ENCODE measurements around the gene PAQR4.
A peak's percentile ranks its signal among the peaks of the same experiment; 100 is the strongest.

PAQR4 gene

DNA sequence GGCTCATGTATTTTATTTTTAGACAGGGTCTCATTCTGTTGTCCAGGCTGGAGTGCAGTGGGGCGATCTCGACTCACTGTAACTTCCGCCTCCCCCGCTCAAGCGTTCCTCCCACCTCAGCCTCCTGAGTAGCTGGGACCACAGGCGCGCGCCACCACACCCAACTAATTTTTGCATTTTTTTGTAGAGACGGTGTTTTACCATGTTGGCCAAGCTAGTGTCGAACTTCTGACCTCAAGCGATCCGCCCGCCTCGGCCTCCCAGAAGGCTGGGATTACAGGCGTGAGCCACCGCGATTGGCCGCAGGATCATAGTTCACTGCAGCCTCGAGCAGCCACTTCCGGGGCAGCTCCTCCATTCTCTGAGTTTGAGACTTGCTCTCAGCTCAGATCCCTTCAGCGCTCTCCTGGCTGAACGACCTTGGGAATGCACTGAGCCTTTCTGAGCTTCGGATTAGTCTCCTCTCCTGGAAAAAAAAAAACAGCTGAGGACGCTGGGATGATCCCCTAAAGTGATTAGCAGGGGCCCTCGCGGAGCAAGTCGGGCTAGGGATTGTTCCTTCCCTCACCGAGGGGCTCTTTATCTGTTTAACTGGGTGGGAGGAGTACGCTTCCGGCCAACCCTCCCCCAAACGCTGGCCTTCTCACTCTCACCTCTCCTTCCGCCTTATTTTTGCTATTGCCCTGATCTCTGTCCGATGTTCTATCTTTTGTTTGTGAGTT lies 12.2 kb downstream of the PAQR4 start:
- no peak for DNase-seq

DNA sequence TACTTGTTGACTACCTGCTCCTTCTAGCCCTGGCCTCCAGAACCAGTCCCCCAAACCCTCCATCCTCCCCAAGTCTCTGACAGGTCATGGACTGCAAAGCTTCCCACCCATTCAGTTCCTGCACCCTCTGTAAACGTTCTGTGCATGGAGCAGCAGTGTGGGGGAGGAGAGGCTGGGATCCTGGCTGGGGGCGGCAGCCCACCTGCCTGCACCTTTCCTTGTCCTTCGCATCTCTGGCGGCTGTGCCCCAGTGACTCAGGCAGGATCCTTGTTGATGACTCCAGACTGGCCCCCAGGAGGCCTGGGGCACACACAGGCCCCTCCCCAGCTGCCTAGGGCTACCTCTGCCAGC lies 12.7 kb downstream of the PAQR4 start:
- no peak for DNase-seq

DNA sequence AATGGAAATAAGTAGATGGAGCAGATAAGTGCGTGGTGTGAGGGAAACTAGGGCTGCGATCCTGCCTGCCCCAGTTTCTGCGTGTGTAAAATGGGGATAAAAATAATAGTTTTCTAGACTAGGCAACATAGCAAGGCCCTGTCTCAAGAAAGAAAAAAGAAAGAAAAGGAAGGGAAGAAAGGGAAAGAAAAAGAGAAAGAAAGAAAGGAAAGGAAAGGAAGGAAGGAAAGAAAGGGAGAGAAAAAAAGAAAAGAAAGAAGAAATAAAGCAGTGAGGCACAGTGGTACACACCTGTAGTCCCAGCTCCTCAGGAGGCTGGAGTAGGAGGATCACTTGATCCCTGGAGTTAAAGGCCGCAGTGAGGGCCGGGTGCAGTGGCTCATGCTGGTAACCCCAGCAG lies 13.3 kb downstream of the PAQR4 start:
- no peak for DNase-seq

DNA sequence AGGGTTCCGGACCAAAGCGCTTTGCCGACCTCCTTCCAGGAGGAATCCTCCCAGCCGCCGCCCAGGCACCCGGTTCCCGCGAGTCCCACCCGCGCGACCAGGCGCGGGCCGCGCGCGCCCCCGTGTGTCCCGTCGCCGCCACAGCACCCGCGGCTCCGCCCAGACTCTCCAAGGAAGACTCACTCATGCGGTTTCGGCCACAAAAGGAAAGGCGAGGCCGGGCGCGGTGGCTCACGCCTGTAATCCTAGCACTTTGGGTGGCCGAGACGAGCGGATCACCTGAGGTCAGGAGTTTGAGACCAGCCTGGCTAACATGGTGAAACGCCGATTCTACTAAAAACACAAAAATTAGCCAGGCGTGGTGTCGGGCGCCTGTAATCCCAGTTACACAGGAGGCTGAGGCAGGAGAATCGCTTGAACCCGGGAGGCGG lies 14.6 kb downstream of the PAQR4 start:
- DNase-seq, result peak; percentile 87

DNA sequence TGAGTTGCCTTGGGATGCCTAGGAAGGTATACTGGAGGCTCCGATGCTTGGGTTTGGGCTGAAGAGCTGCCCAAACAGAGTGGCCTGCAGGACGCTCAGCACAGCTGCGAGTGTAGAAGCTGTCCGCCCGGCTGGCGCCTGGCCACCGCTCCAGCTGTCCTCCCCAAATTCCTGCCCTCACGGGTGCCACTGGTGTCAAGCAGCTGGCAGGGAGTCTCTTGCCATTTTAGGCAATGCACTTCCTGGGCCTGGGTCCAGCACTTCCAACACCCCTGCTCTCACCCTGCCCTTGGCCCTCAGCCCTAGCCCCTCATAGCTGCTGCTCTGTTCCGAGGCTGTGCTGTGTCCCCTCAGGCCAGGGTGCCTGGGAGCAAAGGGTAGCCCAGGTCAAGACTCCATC lies 16.3 kb downstream of the PAQR4 start:
- no peak for DNase-seq

DNA sequence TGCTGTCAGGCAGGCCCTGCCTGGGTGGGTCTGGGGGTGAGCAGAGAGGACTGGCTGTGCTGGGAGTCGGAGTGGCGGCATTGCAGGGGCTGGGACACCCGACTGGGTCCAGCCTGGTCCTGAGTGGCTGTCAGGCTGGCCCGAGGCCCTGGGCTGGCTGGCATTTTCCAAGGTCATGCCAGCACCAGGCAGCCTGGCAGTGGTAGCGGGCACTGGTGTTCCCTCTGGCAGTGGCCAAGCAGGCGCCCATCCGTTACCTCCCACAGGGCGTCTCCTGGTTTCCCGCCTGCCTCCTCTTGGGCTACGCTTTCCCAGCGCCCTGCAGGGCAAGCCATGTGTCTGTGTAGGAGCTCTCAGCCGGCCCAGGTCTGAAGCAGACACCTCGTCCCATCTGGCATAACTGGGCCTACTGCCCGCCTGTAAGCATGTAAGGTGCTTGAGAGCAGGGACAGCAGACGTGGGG lies 16.8 kb downstream of the PAQR4 start:
- DNase-seq, result no peak

DNA sequence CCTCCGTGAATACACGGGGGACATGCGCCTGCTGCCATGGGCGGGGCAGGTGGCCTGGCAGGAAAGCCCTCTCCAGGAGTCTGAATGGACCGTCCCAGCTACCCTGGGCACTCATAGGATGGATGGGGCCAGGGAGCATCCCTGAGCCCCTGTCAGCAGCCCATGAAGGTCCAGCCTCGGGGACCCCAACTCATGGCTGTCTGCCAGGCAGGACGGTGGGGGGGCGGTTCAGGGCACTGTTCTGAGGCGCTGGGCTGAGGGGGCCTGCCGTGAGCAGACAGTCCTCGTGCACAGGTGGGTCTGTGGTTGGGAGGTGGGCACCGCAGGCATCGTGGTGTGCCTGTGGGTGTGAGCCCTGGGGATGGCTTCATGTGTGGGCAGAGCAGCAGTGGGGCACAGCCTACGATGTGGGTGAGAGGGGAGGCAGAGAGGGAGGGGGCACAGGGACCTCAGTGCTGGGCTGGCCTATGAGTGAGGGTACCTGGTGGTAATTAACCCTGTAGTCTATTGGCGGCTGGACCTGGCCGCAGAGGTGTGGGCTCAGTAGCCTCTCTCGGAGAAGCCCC lies 17.6 kb downstream of the PAQR4 start:
- DNase-seq, result no peak

DNA sequence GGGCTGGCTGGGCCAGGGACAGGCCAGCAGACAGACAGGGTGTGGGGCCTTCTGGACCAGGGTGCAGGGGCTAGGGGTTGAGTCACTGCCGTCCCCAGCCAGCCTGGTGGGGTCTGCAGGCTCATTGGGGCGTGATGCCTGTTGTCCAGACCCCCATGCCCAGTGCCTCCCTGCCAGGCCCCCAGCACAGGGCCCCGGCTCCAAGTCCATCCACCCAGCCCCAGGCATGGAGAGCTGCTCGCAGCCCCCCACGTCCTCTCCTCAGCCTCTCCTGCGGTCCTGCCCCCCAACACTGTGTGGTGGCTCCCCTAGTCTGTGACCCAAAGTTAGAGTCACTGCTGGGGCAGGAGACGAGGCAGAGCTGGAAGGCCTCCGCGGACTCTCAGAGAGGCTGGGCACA lies 18.1 kb downstream of the PAQR4 start:
- DNase-seq, result no peak

DNA sequence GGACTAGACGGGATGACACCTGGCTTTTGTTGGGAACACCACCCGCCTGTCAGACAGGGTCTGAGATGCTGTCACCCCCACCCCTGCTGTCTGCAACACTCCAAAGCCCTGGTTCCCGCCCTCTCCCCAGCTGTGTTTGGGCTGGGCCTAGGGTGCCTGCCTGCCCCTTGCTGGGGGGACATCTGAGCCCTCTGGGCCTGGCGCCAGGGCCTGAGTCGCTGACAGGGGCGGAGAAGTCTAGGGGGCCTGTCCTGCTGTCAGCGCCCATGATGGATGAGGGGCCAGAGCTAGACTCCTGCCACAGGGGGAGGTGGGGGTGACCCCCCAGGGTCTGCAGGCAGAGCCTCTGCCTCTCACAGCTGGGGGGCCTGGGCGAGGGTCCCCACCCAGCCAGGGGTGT lies 18.7 kb downstream of the PAQR4 start:
- DNase-seq, result no peak

DNA sequence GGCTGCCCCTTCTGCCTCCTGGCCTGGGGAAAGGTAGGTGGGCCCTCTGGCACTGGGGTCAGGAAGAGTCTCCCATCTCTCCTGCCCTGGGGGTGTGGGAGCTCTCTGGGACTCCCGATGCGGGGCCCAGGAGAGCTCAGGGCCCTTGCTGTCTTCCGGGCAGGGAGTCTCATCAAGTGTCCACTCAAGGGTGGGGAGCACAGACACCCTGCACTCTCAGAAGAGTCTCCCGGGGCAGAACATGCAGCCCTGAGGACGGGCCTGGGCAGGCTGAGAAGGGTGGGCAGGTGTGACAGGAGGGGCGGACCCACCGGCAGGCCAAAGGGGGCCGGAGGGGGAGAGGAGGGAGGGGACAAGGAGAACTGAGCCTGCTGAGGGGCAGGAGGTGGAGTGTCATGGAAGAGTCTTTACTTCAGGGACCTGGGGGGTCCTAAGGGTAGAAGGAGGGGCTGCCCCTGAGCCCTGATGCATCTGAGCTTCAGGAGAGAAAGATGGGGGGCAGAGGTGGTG lies 19.5 kb downstream of the PAQR4 start:
- DNase-seq, result no peak

DNA sequence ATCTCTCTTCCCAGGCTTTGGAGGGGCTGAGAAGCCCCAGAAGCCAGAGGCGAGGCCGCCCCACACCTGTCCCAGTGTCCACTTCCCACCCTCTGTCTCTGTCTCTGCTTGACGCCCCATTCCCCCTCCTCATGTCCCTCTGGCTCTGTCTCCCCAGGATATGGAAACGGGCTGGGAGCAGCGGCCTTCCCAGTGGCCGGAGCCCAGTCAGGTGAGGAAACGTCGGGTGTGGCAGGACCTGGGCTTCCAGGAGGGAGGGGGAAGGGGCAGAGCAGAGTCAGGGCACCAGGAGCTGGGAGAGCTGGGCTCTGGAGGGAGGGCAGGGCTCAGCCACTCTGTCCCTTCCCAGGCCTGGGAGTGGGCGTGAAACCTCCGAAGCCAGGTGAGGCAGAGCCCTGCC lies 21.7 kb downstream of the PAQR4 start:
- no peak for DNase-seq

DNA sequence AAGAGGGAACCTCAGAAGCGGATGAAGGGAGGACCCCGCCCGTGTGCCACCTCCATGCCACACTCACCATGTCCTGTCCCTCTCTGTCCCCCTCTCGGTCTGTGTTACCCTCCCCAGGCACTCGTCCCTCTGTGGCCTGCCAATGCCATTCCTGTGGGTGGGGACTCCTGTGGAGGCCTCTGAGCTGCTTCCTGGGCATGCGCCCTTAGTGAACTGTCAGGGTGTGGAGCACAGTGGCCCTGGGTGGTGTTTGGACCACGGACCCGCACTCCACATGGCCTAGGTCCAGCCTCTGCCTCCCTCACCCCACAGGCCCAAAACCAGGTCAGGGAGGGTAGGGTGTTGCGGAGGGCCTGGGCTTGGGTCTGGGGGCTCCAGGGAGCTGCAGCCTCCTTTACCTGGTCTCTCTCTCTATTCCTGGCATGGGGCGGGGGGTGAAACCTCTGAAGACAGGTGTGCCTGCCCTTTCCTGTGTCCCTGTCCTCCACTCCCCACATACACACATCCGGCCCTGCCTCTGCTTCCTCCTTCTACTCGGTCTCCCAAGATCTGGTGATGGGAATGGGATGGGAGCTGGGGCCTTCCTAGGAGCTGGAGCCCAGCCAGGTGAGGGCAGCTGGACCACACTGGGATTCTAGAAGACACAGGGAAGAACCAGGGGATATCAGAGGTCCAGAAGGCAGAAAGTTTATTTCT lies 22.6 kb downstream of the PAQR4 start:
- no peak for DNase-seq

DNA sequence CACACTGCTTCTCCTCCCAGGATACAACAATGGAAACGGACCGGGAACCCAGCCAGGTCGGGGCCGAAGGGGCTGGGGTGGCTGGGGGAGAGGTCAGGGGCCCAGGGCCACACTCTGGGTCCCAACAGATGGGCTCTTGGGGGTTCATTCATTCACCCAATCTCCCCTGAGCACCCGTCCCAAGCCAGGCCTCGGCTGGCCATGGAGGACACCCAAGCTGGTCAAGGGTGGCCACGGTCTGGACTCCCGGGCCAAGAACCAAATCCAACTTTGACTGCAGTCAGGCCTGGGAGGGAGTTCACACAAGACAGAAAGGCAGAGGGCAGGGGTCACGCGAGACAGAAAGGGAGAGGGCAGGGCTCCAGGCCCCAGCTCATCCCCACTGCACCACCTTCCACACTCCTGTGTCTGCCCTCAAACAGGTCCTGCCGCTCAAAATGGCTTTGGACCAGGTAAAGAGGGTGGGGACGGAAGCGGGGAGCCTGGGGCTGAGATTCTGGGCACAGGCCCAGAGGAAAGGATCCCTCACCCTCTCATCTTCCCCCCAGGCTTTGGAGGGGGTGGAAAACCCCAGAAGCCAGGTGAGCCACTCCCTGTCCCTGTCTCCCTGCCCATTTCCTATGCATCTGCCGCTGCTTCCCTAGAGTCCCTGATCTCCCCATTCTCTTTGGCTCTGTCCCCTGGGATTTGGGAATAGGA lies 23.4 kb downstream of the PAQR4 start:
- DNase-seq, result no peak

DNA sequence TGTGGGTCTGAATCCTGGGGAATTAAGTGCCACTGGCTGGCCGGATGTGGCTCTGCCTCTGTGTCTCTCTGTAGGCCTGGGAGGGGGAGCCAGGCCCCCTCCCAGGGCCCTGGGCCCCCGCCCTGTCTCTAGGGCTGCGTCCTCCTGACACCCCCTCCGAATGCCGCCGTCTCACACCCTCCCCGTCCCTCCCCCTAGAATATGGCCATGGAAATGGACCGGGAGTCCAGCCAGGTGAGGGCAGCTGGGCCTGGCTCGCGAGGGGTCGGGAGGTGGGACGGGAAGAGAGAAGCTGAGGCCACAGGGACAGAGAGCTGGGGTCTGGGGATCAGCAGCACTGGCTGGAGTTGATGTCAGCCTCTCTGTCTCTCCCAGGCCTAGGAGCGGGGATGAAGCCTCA lies 27.1 kb downstream of the PAQR4 start:
- no peak for DNase-seq

DNA sequence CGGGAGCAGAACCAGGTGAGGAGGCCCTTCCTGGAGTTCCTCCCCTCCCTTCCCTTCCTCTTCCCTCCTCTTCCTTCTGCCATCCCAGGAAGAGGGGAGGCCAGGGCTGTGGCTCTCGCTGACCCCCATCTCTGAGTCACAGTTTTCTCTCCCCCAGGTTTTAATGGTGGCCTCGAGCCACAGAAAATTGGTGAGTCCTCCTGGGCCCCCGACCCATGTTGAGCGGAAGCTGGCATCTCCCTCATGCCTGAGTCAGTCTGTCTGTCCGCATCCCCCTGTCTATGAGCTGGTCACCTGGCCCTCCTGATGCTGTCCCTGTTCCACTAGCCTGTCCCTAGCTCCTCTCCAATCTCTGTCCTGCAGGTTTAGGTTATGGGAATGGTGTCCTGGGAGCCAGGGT lies 30.8 kb downstream of the PAQR4 start:
- no peak for DNase-seq

DNA sequence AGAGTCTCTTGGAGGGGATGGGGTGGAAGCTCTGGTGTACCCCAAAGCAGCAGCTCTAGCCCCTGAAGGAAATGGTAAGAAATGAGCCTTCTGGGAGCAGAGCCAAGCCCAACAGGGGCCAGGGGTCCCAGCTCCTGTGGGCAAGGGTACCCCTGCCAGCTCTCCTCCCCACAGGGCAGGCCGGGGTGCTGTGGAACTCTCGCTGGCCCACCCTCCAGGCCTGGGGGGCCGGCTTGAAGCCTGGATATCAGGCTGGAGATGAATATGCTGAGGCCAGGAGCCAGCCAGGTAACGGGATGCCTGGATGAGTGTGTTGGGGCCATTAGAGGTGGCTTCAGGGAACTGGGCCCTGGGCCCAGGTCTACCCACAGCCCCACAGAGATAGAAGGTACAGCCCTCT lies 31.4 kb downstream of the PAQR4 start:
- no peak for DNase-seq

DNA sequence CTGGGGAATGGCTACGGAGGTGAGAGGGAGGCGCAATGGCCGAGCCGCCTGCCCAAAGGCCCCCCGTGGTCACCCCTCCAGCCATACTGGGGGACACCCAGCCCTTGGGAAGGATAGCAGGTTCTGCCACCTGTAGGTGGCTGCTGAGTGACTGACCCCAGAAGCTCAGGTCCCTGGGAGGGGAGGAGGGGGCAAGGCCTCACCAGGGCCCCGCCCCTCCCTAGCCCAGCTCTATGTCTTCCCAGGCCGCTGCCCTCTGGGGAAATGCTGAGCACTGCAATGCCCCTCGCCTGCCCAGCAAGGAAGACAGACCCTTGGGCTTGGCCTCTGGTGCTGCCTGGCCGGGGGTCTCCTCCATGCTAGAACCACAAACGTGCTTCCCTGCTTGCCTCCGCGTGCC lies 32.2 kb downstream of the PAQR4 start:
- no peak for DNase-seq

DNA sequence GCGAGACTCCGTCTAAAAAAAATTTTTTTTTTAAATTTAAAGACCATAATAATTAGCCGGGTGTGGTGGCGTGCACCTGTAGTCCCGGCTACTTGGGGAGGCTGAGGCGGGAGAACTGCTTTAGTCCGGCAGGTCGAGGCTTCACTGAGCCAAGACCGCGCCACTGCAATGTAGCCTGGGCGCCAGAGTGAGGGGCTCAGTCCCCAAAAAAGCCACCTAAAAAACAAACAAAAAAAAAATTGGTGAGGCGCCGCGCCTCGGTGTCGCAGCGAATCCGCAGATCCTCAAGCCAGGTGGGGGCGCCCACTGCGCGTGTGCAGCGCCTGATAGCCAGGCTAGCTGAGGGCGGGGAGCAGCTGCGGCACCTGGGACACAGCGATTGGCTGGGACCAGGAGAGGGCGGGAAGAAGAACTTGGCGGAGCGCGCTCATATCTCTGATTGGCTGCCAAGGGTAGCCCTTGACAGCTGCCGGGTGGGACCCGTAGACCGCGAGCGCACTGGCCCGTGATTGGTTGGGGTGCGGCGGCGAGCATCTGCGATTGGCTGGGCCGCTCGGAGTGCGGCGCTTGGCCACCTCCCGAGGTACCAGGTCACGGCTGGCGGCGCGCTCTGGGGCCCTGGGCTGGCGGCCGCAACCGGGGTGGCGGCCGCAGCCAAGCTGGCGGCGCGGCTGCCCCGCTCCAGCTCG lies 34.6 kb downstream of the PAQR4 start:
- DNase-seq, result peak; percentile 98

DNA sequence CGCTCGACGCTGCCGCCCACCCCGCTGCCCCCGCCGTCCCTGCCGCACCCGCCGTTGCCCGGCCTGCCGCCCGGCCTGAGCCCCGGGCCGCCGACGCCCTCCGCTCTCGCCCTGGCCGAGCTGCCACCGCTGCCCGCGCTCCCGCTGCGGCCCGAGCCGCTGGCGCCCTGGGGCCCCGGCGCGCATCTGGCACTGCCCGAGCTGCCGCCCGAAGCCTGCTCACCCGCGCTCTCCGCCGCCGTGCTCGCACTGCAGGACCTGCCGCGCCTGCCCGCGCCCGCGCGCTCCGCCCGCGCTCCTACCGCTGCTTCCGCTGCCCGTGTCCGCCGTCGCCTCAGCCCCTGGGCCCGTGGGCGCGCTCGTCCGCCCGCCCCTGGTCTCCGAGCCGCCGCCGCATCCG lies 35.2 kb downstream of the PAQR4 start:
- peak; percentile 34 for DNase-seq

DNA sequence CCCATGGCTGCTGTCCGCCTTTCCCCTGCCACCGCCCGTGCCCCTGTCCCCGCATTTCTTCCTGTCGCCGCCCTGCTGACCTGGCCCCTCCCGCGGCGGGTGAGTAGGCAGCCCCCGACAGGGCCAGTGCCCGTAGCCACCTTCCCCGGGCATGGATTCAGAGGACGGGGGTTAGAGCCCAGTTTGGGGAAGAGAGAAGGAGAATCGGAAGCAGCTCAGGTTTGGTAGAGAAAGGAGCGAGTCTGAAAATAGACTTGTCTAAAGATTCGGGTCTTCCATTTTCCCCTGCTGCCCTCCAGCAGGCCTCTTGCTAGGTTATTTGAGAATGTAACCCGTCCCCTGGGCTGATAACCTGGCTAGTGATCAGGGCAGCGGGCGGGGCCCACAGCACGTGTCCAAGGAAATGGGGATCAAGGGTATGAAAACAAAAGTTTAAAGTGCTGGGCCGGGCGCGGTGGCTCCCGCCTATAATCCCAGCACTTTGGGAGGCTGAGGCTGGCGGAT lies 35.7 kb downstream of the PAQR4 start:
- no peak for DNase-seq

DNA sequence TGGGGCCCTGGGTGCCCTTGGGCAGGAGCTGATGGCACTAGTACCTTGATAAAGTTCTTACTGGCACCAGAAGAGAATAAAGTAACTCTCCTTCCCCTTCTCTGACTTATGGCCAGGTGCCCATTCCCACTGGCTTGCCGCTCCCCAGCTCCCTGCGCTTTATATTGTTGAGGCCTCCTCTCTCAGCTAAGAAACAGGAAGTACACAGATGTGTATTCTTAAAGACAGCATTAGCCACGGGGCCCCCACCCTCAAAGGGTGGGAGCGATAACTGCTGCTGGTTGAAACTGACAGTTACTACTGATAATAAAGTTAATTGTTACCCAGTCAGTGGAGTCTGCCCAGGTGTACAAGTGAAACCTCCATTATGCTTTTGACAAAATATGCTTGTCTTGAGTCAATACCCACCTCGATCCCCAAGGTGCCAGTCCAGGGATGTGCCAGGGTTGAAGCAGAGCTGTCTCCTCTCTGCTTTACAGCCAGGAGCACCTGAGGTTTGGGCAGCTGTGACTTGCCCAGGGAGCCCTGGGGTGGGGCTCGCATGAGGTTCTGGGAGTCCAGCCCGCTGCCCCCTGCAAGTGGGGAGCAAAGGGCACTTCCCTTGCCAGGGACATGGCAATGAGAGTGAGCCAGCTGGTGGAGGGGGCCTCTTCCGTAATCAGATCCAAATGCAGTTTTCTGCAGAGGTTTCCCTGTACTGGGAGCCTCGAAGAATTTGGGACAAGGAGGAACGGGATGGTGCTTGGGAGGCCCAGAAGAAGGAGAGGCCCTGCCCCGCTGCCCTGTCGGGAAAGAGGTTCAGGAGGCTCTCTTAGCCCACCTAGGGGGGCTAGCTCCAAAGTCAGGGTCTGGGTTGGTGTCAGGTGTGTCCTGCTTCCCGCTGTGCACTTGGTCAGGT lies 38.2 kb downstream of the PAQR4 start:
- DNase-seq, result no peak

Data from stimulated activated CD4-positive, alpha-beta T cell treated with anti-CD3 and anti-CD28 coated beads, Interleukin-15, amount 100 ng/mL, for 24 hours (primary cell).